H1 (cell line): Measurements from ENCODE around the gene BRAP. TPM values are rescaled to one million over a fixed set of nuclear protein-coding genes. Genes with fewer than 3 reads are reported as not detected.

Experiments used
- ASH2L ChIP-seq: fragments of 200-600, 300-600 bp; sonication (generic); IDR thresholded peaks from one replicate; pipeline ENCODE4 v1.7.1; 2017; ENCODE audit warnings: low read length
- BACH1 ChIP-seq: IDR thresholded peaks from 2 replicates; pipeline ENCODE4 v1.6.1; 2012; ENCODE audit warnings: low read length, improper control_type of control experiment
- BRCA1 ChIP-seq: IDR thresholded peaks from 2 replicates; pipeline ENCODE4 v1.6.1; 2012; ENCODE audit warnings: low read depth, low read length, improper control_type of control experiment
- CHD1 ChIP-seq: IDR thresholded peaks from 2 replicates; pipeline ENCODE4 v1.6.1; 2012; ENCODE audit warnings: low read depth, low read length, improper control_type of control experiment
- CHD2 ChIP-seq: IDR thresholded peaks from 2 replicates; pipeline ENCODE4 v1.6.1; 2012; ENCODE audit warnings: low read length, improper control_type of control experiment
- CTBP2 ChIP-seq: IDR thresholded peaks from 2 replicates; pipeline ENCODE4 v1.7.0; 2011; ENCODE audit warnings: borderline replicate concordance, mild to moderate bottlenecking, moderate library complexity, mixed read lengths, low read length; ENCODE audit not compliant: insufficient read depth, insufficient read length
- GTF2F1 ChIP-seq: IDR thresholded peaks from 2 replicates; pipeline ENCODE4 v1.6.1; 2012; ENCODE audit warnings: low read depth, low read length, improper control_type of control experiment, borderline replicate concordance
- HDAC6 ChIP-seq: IDR thresholded peaks from one replicate; pipeline ENCODE4 v1.7.1; 2012; ENCODE audit warnings: low read depth, mild to moderate bottlenecking, inconsistent platforms, low read length, moderate library complexity
- MAFK ChIP-seq: IDR thresholded peaks from 2 replicates; pipeline ENCODE4 v1.6.1; 2012; ENCODE audit warnings: low read depth, mild to moderate bottlenecking, improper control_type of control experiment, low read length
- NRF1 ChIP-seq: IDR thresholded peaks from 2 replicates; pipeline ENCODE4 v1.6.1; 2011; ENCODE audit warnings: mild to moderate bottlenecking, low read depth, low read length, improper control_type of control experiment
- POLR2AphosphoS5 ChIP-seq: IDR thresholded peaks from 2 replicates; pipeline ENCODE4 v1.6.1; 2011; ENCODE audit warnings: low read depth, low read length
- RBBP5 ChIP-seq: IDR thresholded peaks from 2 replicates; pipeline ENCODE4 v1.7.1; 2012; ENCODE audit warnings: low read depth, mild to moderate bottlenecking, inconsistent platforms, low read length, moderate library complexity, borderline replicate concordance
- RNF2 ChIP-seq: fragments of 200-900, 300-1000 bp; sonication (generic); IDR thresholded peaks from 2 replicates; pipeline ENCODE4 v1.7.1; 2016; ENCODE audit warnings: borderline replicate concordance, low read depth, mild to moderate bottlenecking, antibody characterized with exemption, low read length; ENCODE audit not compliant: poor library complexity, severe bottlenecking; ENCODE audit errors: missing control alignments
- SIN3A ChIP-seq, 2 experiments: IDR thresholded peaks in 1 of 2; conservative IDR thresholded peaks in 1 of 2; 2 replicates each; pipeline ENCODE4 v1.6.1; 2011 to 2012; ENCODE audit warnings: low read length in 2 of 2, improper control_type of control experiment in 1 of 2, low read depth in 1 of 2, mild to moderate bottlenecking in 1 of 2
- SIRT6 ChIP-seq: IDR thresholded peaks from one replicate; pipeline ENCODE4 v1.7.1; 2012; ENCODE audit warnings: low read length, inconsistent platforms
- SIX5 ChIP-seq: IDR thresholded peaks from 2 replicates; pipeline ENCODE4 v1.6.1; 2011; ENCODE audit warnings: mild to moderate bottlenecking, low read depth, low read length
- SRF ChIP-seq: IDR thresholded peaks from 2 replicates; pipeline ENCODE4 v1.6.1; 2011; ENCODE audit warnings: mild to moderate bottlenecking, low read depth, low read length, moderate library complexity
- SUZ12 ChIP-seq: fragments of 200-600 bp; sonication (generic); IDR thresholded peaks from 2 replicates; pipeline ENCODE4 v1.6.1; 2012; ENCODE audit warnings: mild to moderate bottlenecking, inconsistent platforms, low read length, moderate library complexity, mixed read lengths
- TAF1 ChIP-seq: IDR thresholded peaks from 2 replicates; pipeline ENCODE4 v1.6.1; 2011; ENCODE audit warnings: mild to moderate bottlenecking, low read depth, low read length
- TAF7 ChIP-seq: optimal IDR thresholded peaks from 2 replicates; pipeline ENCODE3; 2011; ENCODE audit warnings: low read depth, mild to moderate bottlenecking, inconsistent platforms, low read length, moderate library complexity, borderline replicate concordance
- TBP ChIP-seq: IDR thresholded peaks from 2 replicates; pipeline ENCODE4 v1.6.1; 2011; ENCODE audit warnings: low read depth, low read length, improper control_type of control experiment
- TEAD4 ChIP-seq: IDR thresholded peaks from 2 replicates; pipeline ENCODE4 v1.6.1; 2012; ENCODE audit warnings: low read depth, low read length, inconsistent platforms, mixed read lengths
- ZNF274 ChIP-seq: IDR thresholded peaks from 2 replicates; pipeline ENCODE4 v1.7.0; 2012; ENCODE audit warnings: low read length, borderline replicate concordance; ENCODE audit errors: extremely low read depth
- polyA plus RNA-seq, 7 experiments: library from polyadenylated mRNA; depleted of rRNA in 3 of 7; stranded (reverse) in 5 of 7; unstranded in 2 of 7; fragments of >200 nt in 5 of 7; fragments of 200-250 nt in 2 of 7; gene quantifications; 1 replicate in 5 of 7; 2 replicates in 1 of 7; 4 replicates in 1 of 7; pipeline versions ENCODE4 v1.2.1 to v1.2.3, GENCODE V29; 2011 to 2013; ENCODE audit warnings: missing spikeins in 2 of 7, mixed read lengths in 2 of 7
- total RNA-seq: library from RNA; stranded (reverse); fragmentation: NEBNext Ultra II Directional; extraction: Animal tissue kit (Norgen Biotek cat#: 25700); gene quantifications from 2 replicates; pipeline ENCODE4 v1.2.1, GENCODE V29; 2021
- TF ChIP-seq, protein P1 (sequence below): IDR thresholded peaks from 2 replicates; pipeline ENCODE4 v1.6.1; 2011; ENCODE audit warnings: low read depth, mild to moderate bottlenecking, low read length; ENCODE audit not compliant: insufficient read depth

Gene BRAP
- total and polyA plus RNA-seq, 2 of the 8 experiments (the other 6 are each of a cell fraction or from before 2014, with no cell fraction given), result 12.8 to 22.2 TPM

DNA sequence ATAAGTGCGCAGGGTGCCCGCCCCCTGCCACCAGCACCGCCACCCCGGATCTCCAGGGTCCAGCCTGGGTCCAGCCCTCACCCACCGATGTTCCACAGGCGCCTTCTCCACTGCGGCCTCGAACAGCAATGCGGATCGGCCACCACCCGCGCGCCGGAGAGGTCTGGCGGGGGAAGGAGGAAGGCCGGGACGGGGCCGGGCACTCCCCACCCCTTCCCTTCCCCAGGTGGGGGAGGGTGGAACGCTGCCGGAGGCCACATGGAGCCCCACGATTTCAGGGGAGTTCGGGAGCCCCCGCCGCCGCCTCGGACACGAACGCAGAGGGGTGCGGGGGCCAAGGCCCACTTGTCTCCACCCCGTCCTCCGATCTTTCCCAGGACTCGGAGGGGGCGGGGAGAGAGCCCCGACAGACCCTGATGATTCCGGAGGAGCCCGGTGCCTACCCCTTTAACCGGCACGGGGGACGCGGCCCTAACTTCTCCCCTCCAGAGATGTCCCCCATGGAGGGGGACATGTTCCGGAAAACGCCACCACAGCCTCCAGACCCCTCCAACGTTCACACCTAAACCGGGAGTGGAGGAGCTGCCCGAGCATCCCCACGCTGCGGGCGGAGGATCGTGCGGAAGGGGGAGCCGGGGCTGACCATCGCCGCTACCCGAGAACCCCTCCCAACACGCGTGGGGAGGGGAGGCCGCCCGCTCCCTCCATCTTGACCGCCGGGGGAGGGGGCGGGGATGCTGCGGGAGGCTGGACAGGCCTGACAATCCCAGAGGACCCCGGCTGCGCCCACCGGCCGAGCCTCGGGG lies 87.7 kb downstream of the BRAP start (continued):
- TF ChIP-seq CTBP2 (no peak), RNF2 (no peak), SRF (no peak), GTF2F1 (no peak), NRF1 (no peak), CHD2 (no peak), SIN3A (conservative IDR thresholded peaks at IDR 0.05 in 1 of 2, IDR thresholded peaks at IDR 0.05 in 1 of 2; ENCODE audit: low read depth in 1 of 2, low read length in 2 of 2) (0 out of 4 replicates have a peak, but pooled peaks of 1 of the 2 experiments have one; percentile 5), SIRT6 (no peak), MAFK (no peak), HDAC6 (no peak), TAF1 (0 out of 2 replicates have a peak, but pooled peaks have one; percentile 22), SUZ12 (0 out of 2 replicates have a peak, but pooled peaks have one; percentile 6), CHD1 (no peak), SIX5 (no peak), RBBP5 (peak; percentile 68; the same call in 1 of the 2 replicates), ZNF274 (no peak), ASH2L (peak; percentile 1), TEAD4 (no peak), TAF7 (no peak), POLR2AphosphoS5 (0 out of 2 replicates have a peak, but pooled peaks have one; percentile 19), BACH1 (0 out of 2 replicates have a peak, but pooled peaks have one; percentile 9), TBP (no peak), BRCA1 (no peak)
- TF ChIP-seq, protein P1, sequence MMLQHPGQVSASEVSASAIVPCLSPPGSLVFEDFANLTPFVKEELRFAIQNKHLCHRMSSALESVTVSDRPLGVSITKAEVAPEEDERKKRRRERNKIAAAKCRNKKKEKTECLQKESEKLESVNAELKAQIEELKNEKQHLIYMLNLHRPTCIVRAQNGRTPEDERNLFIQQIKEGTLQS, result no peak
